SHP77 (cell line): ENCODE results near the gene ZBTB17.
"Not testable (repeated sequence)": the region's sequence is repeated elsewhere in the genome, so short reads cannot be mapped to it uniquely, and the experiment has no call there.

Experiments used
- DNase-seq, 2 experiments: peaks; one replicate each; lab custom pipeline; 2025; lab: John Stamatoyannopoulos, UW

Gene ZBTB17

GRCh38 chr1:16011936-16012589 is 36.2 kb upstream of the ZBTB17 start:
- DNase-seq = no peak

- DNase-seq = no peak
These were observed 34.9 kb upstream of the ZBTB17 start for GRCh38 chr1:16010837-16011236.

GRCh38 chr1:16009678-16010077 is 33.8 kb upstream of the ZBTB17 start:
- no peak for DNase-seq

GRCh38 chr1:16009030-16009460 is 33.1 kb upstream of the ZBTB17 start:
- peak; percentile 56 to 61 for DNase-seq

GRCh38 chr1:16007671-16008341 is 31.9 kb upstream of the ZBTB17 start:
- no peak for DNase-seq

- DNase-seq = no peak
These were observed 30.9 kb upstream of the ZBTB17 start for GRCh38 chr1:16006552-16007485.

GRCh38 chr1:16006010-16006409 is 30.1 kb upstream of the ZBTB17 start:
- no peak for DNase-seq

GRCh38 chr1:16005597-16005996 is 29.7 kb upstream of the ZBTB17 start:
- DNase-seq = no peak

GRCh38 chr1:16001274-16001673 is 25.4 kb upstream of the ZBTB17 start:
- not testable (repeated sequence) for DNase-seq

GRCh38 chr1:15998929-15999328 is 23.0 kb upstream of the ZBTB17 start:
- no peak for DNase-seq

GRCh38 chr1:15997637-15998280 is 21.9 kb upstream of the ZBTB17 start:
- DNase-seq = no peak

GRCh38 chr1:15997076-15997585 is 21.2 kb upstream of the ZBTB17 start:
- no peak for DNase-seq

GRCh38 chr1:15994590-15995351 is 18.9 kb upstream of the ZBTB17 start:
- peak; percentile 16 to 69 for DNase-seq

- DNase-seq = no peak
These were observed 18.2 kb upstream of the ZBTB17 start for GRCh38 chr1:15994081-15994480.

GRCh38 chr1:15993666-15994065 is 17.8 kb upstream of the ZBTB17 start:
- DNase-seq = no peak

GRCh38 chr1:15992582-15993500 is 16.9 kb upstream of the ZBTB17 start:
- DNase-seq = no peak

- no peak for DNase-seq
These were observed 16.3 kb upstream of the ZBTB17 start for GRCh38 chr1:15992187-15992553.

- no peak for DNase-seq
These were observed 15.7 kb upstream of the ZBTB17 start for GRCh38 chr1:15991427-15992186.

- DNase-seq = no peak
These were observed 13.9 kb upstream of the ZBTB17 start for GRCh38 chr1:15989776-15990175.
